ENCODE measurements around the gene PERCC1. TPM values are rescaled to one million over a fixed set of nuclear protein-coding genes. Genes with fewer than 3 reads are reported as not detected.

Gene PERCC1
- total RNA-seq, 6 donors from 2014 or later: 0.27 to 2.2 TPM; not detected in 4

GRCh38 chr16:1407753-1408152 lies 23.1 kb upstream of the PERCC1 start:
- WGBS, 2 donors: 39 to 52% methylated on average over 9 to 10 of the region's 11 CpGs
- ATAC-seq (ENCODE audit: low FRiP score in 2 of 2): peak; percentile 2 to 9
- Histone ChIP-seq H3K9me3 (no peaks in the 10 kb centered on the region), H3K27me3 (no peaks in the 10 kb centered on the region), H3K36me3 (peaks cover 0 to 50% (median 21%) of the 10 kb centered on the region in 4 donors), H3K4me1 (peaks cover 13 to 22% (median 14%) of the 10 kb centered on the region in 4 donors), H3K4me3 (peak overlapping the region in 3 of 4 donors; percentile 40 to 49 (median 42)), H3K27ac (peak overlapping the region in 1 of 4 donors; percentile 61)
- DNase-seq: no peak
- no peak for TF ChIP-seq POLR2A (IDR thresholded peaks at IDR 0.05)
- TF ChIP-seq POLR2AphosphoS5 (IDR thresholded peaks at IDR 0.05): no peak
- no peak for TF ChIP-seq EP300 (IDR thresholded peaks at IDR 0.05)
- TF ChIP-seq CTCF (IDR thresholded peaks at IDR 0.05): no peak

GRCh38 chr16:1408171-1408837 lies 22.6 kb upstream of the PERCC1 start:
- Histone ChIP-seq H3K4me3 (peak overlapping the region in 3 of 4 donors; percentile 40 to 49 (median 42)), H3K9me3 (no peaks in the 10 kb centered on the region), H3K4me1 (peaks cover 14 to 27% (median 17%) of the 10 kb centered on the region in 4 donors), H3K27ac (peak overlapping the region in 2 of 4 donors; percentile 13 to 61), H3K27me3 (no peaks in the 10 kb centered on the region), H3K36me3 (peaks cover 0 to 45% (median 16%) of the 10 kb centered on the region in 4 donors)
- DNase-seq (peak; percentile 91 to 100), ATAC-seq (ENCODE audit: low FRiP score in 2 of 2) (peak; percentile 95 to 97)
- TF ChIP-seq EP300 (IDR thresholded peaks at IDR 0.05): no peak
- peak in 1 of 2 donors; percentile 63 for TF ChIP-seq POLR2AphosphoS5 (IDR thresholded peaks at IDR 0.05)
- WGBS, 2 donors: 7 to 8% methylated on average over 30 to 38 of the region's 42 CpGs

GRCh38 chr16:1412847-1413246 lies 18.0 kb upstream of the PERCC1 start:
- Histone ChIP-seq H3K9me3 (no peaks in the 10 kb centered on the region), H3K27me3 (no peaks in the 10 kb centered on the region), H3K4me3 (peak overlapping the region in 1 of 4 donors; percentile 99), H3K4me1 (peaks cover 20 to 43% (median 22%) of the 10 kb centered on the region in 4 donors), H3K27ac (no peak overlapping the region), H3K36me3 (peaks cover 0 to 19% (median 7%) of the 10 kb centered on the region in 4 donors)
- TF ChIP-seq POLR2AphosphoS5 (IDR thresholded peaks at IDR 0.05) (no peak), CTCF (IDR thresholded peaks at IDR 0.05) (no peak), POLR2A (IDR thresholded peaks at IDR 0.05) (no peak), EP300 (IDR thresholded peaks at IDR 0.05) (no peak)
- ATAC-seq (ENCODE audit: low FRiP score in 2 of 2) (no peak), DNase-seq (no peak)
- 93 to 100% methylated on average over 1 to 2 of the region's 2 CpGs for WGBS, 2 donors

- Histone ChIP-seq H3K36me3 (peaks cover 0 to 22% (median 10%) of the 10 kb centered on the region in 4 donors), H3K4me1 (peaks cover 10 to 43% (median 16%) of the 10 kb centered on the region in 4 donors), H3K27me3 (no peaks in the 10 kb centered on the region), H3K27ac (peak overlapping the region; percentile 89 to 95 (median 92)), H3K9me3 (no peaks in the 10 kb centered on the region), H3K4me3 (peak overlapping the region; percentile 94 to 99 (median 96))
- TF ChIP-seq POLR2AphosphoS5 (IDR thresholded peaks at IDR 0.05): peak in 1 of 2 donors; percentile 6
- TF ChIP-seq POLR2A (IDR thresholded peaks at IDR 0.05): no peak
- TF ChIP-seq CTCF (IDR thresholded peaks at IDR 0.05): peak; percentile 53 to 74 (median 66)
- no peak for TF ChIP-seq EP300 (IDR thresholded peaks at IDR 0.05)
- peak; percentile 70 to 76 for ATAC-seq (ENCODE audit: low FRiP score in 2 of 2)
- WGBS, 2 donors: 15 to 17% methylated on average over 6 to 16 of the region's 85 CpGs
- DNase-seq: peak; percentile 67 to 94
Measured at GRCh38 chr16:1413684-1414531, 17.0 kb upstream of the PERCC1 start.
